ENCODE measurements around the gene GNA12.
"Not testable (repeated sequence)": the region's sequence is repeated elsewhere in the genome, so short reads cannot be mapped to it uniquely, and the experiment has no call there.

DNA sequence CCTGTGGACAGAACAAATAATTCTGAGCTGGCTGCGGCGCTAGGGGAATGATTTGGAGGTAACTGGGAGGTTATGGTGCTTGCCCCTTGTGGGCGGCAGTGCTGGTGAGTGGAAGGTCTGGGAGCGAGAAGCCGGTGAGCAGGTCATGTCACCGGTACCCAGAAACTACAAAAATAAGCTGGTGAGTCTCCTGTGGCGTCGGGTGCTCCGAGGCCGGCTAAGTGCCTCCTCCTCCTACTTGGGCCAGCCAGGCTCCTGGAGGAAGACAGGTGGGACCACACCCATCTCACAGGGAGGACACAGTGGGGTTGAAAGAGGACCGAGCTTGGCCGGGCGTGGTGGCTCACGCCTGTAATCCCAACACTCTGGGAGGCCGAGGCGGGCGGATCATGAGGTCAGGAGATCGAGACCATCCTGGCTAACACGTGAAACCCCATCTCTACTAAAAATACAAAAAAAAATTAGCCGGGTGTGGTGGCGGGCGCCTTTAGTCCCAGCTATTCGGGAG lies 152.1 kb downstream of the GNA12 start:
- not testable (repeated sequence) for TF ChIP-seq EZH2 (IDR thresholded peaks at IDR 0.05); POLR2AphosphoS5 (IDR thresholded peaks at IDR 0.05; ENCODE audit: borderline replicate concordance, low read depth, low read length); FOXP2 (optimal IDR thresholded peaks at IDR 0.05; ENCODE audit: control extremely low read depth, extremely low read length, insufficient read depth)

Measured in SK-N-MC (cell line).